ENCODE results near the gene MRPL17.
"Not testable (repeated sequence)": the region's sequence is repeated elsewhere in the genome, so short reads cannot be mapped to it uniquely, and the experiment has no call there.

The MRPL17 gene

GRCh38 chr11:6682936-6683861 is at the start of gene MRPL17:
MRPL17 (minus strand) TSS chr11:6683340; CDS start chr11:6683296, 44 bp downstream.
- peak; percentile 93 to 98 (median 96) for DNase-seq (ENCODE audit: low read depth in 4 of 4, low spot score in 1 of 4)

DNA sequence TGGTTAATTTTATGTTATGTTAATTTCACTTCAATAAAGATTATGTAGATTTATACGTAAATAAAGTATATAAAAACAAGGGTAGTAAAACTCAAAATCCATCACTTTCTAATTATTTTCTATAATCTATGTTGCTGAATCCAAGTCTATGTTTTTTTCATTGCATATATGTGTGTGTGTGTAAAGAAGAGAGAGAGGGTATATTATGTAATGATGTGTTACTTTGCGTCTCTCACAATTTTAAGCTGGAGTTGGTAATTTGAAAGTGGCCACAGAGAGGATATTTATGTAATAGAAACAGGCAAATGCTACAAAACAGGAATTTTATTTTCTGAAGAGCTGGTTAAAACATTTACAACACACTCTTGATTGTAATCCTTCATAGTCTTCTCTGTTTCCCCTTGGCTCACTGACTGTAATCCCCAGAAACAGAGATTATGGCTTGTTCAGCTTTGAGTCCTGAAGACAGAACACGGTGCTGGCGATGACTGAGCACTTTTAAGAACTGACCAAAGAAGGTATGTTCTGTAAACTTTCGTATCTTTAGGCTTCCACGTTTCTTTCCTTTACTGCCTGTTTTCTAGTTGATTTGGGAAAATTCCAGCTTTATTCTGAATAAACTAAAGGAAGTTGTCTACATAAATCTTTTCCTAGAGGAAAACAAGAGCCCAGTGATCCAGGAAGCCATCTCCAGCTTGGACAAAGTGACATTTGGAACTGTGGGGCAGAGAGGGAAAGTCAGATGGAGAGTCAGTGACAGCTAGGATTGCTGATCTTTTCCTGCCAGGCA is 45.0 kb upstream of the MRPL17 start:
- no peak for DNase-seq (ENCODE audit: low read depth in 4 of 4, low spot score in 1 of 4)

GRCh38 chr11:6725386-6725896 is 42.3 kb upstream of the MRPL17 start:
- DNase-seq (ENCODE audit: low read depth in 4 of 4, low spot score in 1 of 4), result no peak

DNA sequence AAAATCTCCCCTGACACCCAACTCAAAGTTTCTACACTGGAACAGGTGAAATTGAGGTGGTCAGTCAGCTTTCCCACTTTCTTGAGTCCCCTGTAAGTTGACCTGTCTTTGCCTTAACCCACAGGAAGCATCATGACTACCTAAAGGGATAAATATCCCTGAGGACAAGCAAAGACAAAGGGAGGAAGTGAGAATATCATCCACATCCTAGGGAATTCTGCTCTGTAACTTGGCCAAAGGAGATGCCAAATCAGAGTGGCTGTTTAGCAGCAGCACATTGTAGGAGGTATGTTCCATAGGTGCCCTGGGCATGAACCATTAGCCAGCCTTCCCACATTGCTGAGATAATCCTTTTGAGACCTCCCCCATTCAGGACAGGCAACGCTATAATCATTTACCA is 40.9 kb upstream of the MRPL17 start:
- no peak for DNase-seq (ENCODE audit: low read depth in 4 of 4, low spot score in 1 of 4)

- DNase-seq (ENCODE audit: low read depth in 4 of 4, low spot score in 1 of 4), result no peak
Observed at GRCh38 chr11:6721343-6721742, 38.2 kb upstream of the MRPL17 start.

DNA sequence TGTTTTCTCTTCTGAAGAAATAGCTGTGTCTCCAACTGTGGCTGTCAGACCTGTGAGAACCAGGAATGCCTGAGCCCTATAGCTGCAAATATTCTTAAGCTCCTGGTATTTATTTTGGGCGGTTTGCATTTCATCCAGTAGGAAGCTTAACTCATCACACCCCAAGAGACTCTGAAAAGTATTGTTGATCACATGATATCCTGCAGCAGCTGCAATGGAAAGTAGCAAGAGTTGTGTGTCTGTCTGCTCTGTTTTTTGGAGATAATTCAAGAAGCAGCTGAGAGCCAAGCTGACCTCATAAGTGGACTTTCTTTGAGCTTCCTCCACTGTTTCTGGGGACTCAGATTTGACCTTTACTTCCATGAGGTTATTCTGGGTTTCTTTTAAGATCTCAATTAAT is 36.4 kb upstream of the MRPL17 start:
- DNase-seq (ENCODE audit: low read depth in 4 of 4, low spot score in 1 of 4), result no peak

DNA sequence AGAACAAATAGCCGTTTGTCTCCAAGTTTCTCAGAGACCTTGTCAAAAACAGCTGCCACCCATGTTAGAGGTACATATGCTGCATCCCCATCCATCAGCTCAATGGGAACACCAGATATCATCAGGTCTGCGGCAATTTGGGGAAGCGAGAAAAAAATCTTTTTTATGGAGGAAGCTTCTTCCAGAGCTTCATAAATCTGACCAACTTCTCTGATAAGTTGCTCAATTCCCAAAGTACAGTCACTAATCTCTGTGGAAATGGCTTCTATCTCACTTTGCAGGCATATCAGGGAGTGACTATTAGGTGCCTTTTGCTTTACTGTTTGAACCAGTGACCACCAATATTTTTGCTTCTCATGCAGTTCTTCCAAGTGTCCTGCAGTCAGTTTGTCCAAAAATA is 34.3 kb upstream of the MRPL17 start:
- DNase-seq (ENCODE audit: low read depth in 4 of 4, low spot score in 1 of 4), result no peak

- DNase-seq (ENCODE audit: low read depth in 4 of 4, low spot score in 1 of 4), result peak in 1 of 4 experiments; percentile 31
Observed at GRCh38 chr11:6711552-6711951, 28.4 kb upstream of the MRPL17 start.

DNA sequence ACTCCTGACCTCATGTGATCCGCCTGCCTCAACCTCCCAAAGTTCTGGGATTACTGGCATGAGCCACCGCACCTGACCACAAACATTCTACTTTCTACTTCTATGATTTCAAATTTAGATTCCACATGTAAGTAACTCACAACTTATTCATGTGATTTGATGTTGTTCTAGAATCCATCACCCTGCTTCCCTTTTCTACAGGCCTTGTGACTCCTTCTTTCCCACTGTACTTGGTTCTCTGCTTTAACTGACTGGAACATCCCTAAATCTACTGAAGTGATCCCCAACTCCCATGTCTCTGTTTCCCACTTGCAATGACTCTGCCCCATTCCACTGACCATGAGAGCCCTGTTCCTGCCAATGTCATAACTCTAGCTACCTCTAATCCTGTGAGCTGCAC is 25.7 kb upstream of the MRPL17 start:
- DNase-seq (ENCODE audit: low read depth in 4 of 4, low spot score in 1 of 4), result no peak

DNA sequence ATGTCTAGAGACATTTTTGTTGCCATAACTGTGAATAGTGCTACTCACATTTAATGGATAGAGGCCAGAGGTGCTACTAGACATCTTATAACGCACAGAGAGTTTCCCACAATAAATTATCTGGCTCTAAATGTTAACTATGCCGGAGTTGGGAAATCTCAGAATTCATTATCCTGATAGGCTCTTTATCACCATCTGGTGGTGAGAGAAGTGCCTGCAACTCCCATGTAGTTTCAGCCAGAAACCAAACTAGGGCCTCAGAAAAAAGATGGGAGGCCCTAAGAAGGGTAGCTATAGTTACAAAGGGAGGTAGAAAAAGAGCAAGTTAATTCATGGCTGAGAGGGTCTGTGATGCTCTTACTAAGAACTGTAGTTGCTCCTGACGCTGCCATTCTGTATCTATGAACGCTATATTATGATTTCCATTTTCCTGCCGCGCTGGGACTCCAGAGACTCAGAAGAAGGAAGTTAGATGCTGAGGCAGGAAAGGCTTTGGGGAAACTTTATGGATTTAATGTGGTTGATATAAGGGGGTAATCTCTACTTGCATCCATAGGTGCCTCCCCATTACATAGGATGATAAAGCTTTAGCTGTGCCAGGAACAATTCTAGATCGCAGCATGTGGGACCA is 22.9 kb upstream of the MRPL17 start:
- DNase-seq (ENCODE audit: low read depth in 4 of 4, low spot score in 1 of 4), result peak in 2 of 4 experiments; percentile 14 to 20

- DNase-seq (ENCODE audit: low read depth in 4 of 4, low spot score in 1 of 4), result no peak
Observed at GRCh38 chr11:6703247-6704063, 20.3 kb upstream of the MRPL17 start.

DNA sequence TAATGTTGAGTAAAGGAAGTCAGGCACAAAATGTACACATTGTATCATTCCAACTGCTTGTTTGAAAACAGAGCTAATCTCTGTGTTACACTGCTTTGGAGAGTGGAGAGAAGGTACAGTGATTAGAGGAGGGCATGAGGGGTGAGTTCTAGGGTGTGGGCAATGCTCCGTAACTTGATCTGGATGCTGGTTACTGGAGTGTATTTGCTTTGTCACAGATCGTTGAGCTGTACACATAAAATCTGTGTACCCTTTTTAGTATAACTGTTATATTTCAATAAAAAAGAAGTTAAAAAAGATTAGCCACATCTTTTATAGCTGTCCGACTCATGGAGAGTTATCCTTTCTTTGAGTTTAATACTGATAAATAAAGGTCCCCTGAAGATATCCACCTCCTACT is 18.8 kb upstream of the MRPL17 start:
- DNase-seq (ENCODE audit: low read depth in 4 of 4, low spot score in 1 of 4), result not testable (repeated sequence)

DNA sequence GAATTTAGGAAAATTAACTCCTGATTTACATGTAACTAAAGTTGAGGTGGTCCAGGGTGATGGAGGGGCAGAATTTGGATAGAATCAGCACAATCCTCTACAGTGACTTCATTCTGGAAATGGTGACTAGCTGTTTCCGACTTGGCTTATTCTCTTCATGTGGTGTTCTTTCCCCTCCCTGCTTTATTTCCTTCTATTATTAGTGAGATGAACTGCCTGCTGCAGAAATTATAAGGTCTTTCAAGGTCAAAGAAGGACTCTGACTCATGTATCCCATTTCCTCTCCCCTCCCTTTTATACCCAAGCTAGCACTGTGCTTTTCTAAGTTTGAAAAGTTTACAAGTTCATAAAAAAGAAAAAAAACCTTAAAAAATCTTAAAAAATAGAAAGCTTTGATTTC is 12.2 kb upstream of the MRPL17 start:
- DNase-seq (ENCODE audit: low read depth in 4 of 4, low spot score in 1 of 4), result no peak

GRCh38 chr11:6694229-6694535 is 11.0 kb upstream of the MRPL17 start:
- DNase-seq (ENCODE audit: low read depth in 4 of 4, low spot score in 1 of 4), result no peak

- peak; percentile 9 to 54 (median 25) for DNase-seq (ENCODE audit: low read depth in 4 of 4, low spot score in 1 of 4)
Observed at GRCh38 chr11:6693342-6694228, 10.4 kb upstream of the MRPL17 start.

GRCh38 chr11:6692128-6692527 is 9.0 kb upstream of the MRPL17 start:
- no peak for DNase-seq (ENCODE audit: low read depth in 4 of 4, low spot score in 1 of 4)

- DNase-seq (ENCODE audit: low read depth in 4 of 4, low spot score in 1 of 4), result not testable (repeated sequence)
Observed at GRCh38 chr11:6690431-6691132, 7.4 kb upstream of the MRPL17 start.

DNA sequence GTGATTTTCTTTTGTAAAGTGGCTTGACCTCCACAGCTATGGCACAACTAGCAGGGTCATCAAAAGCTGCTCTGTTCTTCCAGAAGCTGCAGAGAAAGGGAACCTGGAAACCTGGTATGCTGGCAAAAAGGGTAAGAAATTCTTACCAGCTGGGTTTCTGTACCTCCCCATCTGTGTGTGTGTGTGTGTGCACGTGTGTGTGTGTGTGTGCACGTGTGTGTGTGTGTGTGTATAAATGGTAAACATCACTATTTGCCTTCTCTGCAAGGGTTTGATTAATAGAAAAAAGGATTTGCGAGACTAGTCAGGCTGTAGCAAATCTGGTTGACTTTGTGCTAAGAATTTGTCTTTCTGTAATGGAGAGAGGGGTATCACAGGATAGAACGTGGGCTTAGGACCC is 4.7 kb upstream of the MRPL17 start:
- DNase-seq (ENCODE audit: low read depth in 4 of 4, low spot score in 1 of 4), result no peak

DNA sequence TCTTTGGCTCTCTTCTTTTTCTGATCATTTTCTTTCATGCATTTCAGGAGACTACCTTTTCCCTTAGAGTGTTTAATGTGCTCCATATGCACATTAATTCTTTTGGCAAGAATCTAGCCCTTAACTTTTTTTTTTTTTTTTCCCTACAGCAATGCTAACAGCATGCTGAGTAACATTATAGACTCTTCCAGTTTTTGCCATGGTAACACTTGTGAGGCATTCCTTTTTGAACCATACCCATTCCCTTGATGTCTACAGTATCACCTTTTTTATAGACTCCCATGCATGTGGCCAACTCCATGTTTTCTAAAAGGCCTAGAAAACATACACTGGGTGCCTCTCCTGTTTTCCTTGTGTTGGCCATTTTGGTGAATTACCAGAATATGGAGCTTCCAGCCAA is 2.9 kb upstream of the MRPL17 start:
- DNase-seq (ENCODE audit: low read depth in 4 of 4, low spot score in 1 of 4), result no peak
